GM12878 (cell line): ENCODE data around the gene TREML2. TPM values are rescaled to one million over a fixed set of nuclear protein-coding genes. Genes with fewer than 3 reads are reported as not detected.

Source experiments
- ATAC-seq: fragments of 200-7000 bp; cut with Tn5 transposase; 3 replicates; pipeline ENCODE4 v1.9.1; 2020; ENCODE audit warnings: mild to moderate bottlenecking, moderate library complexity
- BruUV-seq: library from RNA; stranded (reverse); fragments of 400-500 nt; replicated peaks from 2 replicates; lab custom pipeline; 2021; lab: Mats Ljungman, UMichigan
- CTCF ChIA-PET: fragments of 300-600 bp; sonication (Branson Sonifier 250); formaldehyde crosslinking; extraction: SDS; loops from one replicate; lab custom pipeline; 2021; ENCODE audit warnings: inconsistent platforms; lab: Yijun Ruan, JAX
- POLR2A ChIA-PET: fragments of 350-600 bp; formaldehyde crosslinking; extraction: SDS; loops from one replicate; lab custom pipeline; 2021; ENCODE audit warnings: inconsistent platforms; lab: Charles Lee
- RAD21 ChIA-PET: fragments of 300-600 bp; sonication (Branson Sonifier 250); formaldehyde crosslinking; loops from one replicate; lab custom pipeline; 2023; ENCODE audit warnings: antibody characterized with exemption; ENCODE audit not compliant: unreplicated experiment; lab: Charles Lee
- SMC1A ChIA-PET: fragments of 300-600 bp; sonication (Branson Sonifier 250); formaldehyde crosslinking; loops from one replicate; lab custom pipeline; 2023; ENCODE audit not compliant: unreplicated experiment, uncharacterized antibody; lab: Charles Lee
- DNase-seq: peaks from one replicate; pipeline ENCODE4 v3.0.0-alpha.2; 2011; ENCODE audit warnings: low read depth, low spot score
- FAIRE-seq: peaks from 3 replicates; lab custom pipeline; 2011; peaks lifted over from hg19 to GRCh38; lab: Jason Lieb, UNC
- H2AFZ ChIP-seq: 2 replicates; pipeline ENCODE4 v1.6.0; 2011; ENCODE audit warnings: low read depth, low read length, control low read depth; ENCODE audit not compliant: control insufficient read depth
- H3K27ac ChIP-seq: 2 replicates; pipeline ENCODE4 v1.5.1; 2011; ENCODE audit warnings: control low read depth; ENCODE audit not compliant: control insufficient read depth, insufficient read depth
- H3K27me3 ChIP-seq, 2 experiments: replicated peaks in 1 of 2; 2 replicates each; pipeline versions ENCODE4 v1.6.0 to v1.6.1; 2011; ENCODE audit warnings: low read length in 1 of 2; ENCODE audit not compliant: control insufficient read depth in 2 of 2, insufficient read depth in 2 of 2
- H3K36me3 ChIP-seq, 2 experiments: 2 replicates each; pipeline ENCODE4 v1.5.1; 2011; ENCODE audit warnings: low read length in 1 of 2; ENCODE audit not compliant: control insufficient read depth in 2 of 2, insufficient read depth in 2 of 2
- H3K4me1 ChIP-seq: 2 replicates; pipeline ENCODE4 v1.6.1; 2011; ENCODE audit warnings: mild to moderate bottlenecking, low read length, moderate library complexity, mixed read lengths; ENCODE audit not compliant: control insufficient read depth, insufficient read depth
- H3K4me2 ChIP-seq: 2 replicates; pipeline ENCODE4 v1.6.0; 2011; ENCODE audit warnings: control low read depth; ENCODE audit not compliant: control insufficient read depth, insufficient read depth
- H3K4me3 ChIP-seq: fragments of 200-600 bp; sonication (generic); 2 replicates; pipeline ENCODE4 v1.5.1; 2016
- H3K79me2 ChIP-seq: 2 replicates; pipeline ENCODE4 v1.6.0; 2011; ENCODE audit warnings: low read length; ENCODE audit not compliant: control insufficient read depth, insufficient read depth
- H3K9ac ChIP-seq: 2 replicates; pipeline ENCODE4 v1.8.0; 2011; ENCODE audit warnings: low read length, control low read depth, mixed read lengths; ENCODE audit not compliant: control insufficient read depth, insufficient read depth
- H3K9me3 ChIP-seq: replicated peaks from 3 replicates; pipeline ENCODE4 v1.5.1; 2011; ENCODE audit warnings: mild to moderate bottlenecking, low read length; ENCODE audit not compliant: control insufficient read depth, insufficient read depth
- H4K20me1 ChIP-seq: 2 replicates; pipeline ENCODE4 v1.6.0; 2011; ENCODE audit not compliant: control insufficient read depth, insufficient read depth
- ATF3 ChIP-seq: IDR thresholded peaks from 2 replicates; pipeline ENCODE4 v1.6.1; 2011; ENCODE audit warnings: low read depth, mild to moderate bottlenecking, low read length, moderate library complexity, borderline replicate concordance; ENCODE audit errors: extremely low read depth
- ATF7 ChIP-seq: fragments of 450-650 bp; IDR thresholded peaks from 2 replicates; pipeline ENCODE4 v1.6.1; 2016; ENCODE audit warnings: low read depth, mild to moderate bottlenecking
- BCL11A ChIP-seq: IDR thresholded peaks from 2 replicates; pipeline ENCODE4 v1.6.1; 2011; ENCODE audit warnings: low read depth, low read length
- CBX5 ChIP-seq: sonication (generic); IDR thresholded peaks from 2 replicates; pipeline ENCODE4 v1.6.1; 2016; ENCODE audit warnings: low read depth, moderate library complexity, mild to moderate bottlenecking, inconsistent platforms
- CHD1 ChIP-seq: IDR thresholded peaks from 2 replicates; pipeline ENCODE4 v1.6.1; 2012; ENCODE audit warnings: low read depth, low read length, improper control_type of control experiment
- CHD2 ChIP-seq: IDR thresholded peaks from 2 replicates; pipeline ENCODE4 v1.6.1; 2011; ENCODE audit warnings: low read depth, low read length, improper control_type of control experiment, borderline replicate concordance
- ETV6 ChIP-seq, 2 experiments: fragments of 450-650 bp in 1 of 2; IDR thresholded peaks in 1 of 2; conservative IDR thresholded peaks in 1 of 2; 2 replicates each; pipeline ENCODE4 v1.6.1; 2014; ENCODE audit warnings: antibody characterized with exemption in 1 of 2, borderline replicate concordance in 1 of 2, low read depth in 1 of 2, mild to moderate bottlenecking in 1 of 2, moderate library complexity in 1 of 2
- GABPA ChIP-seq: IDR thresholded peaks from 2 replicates; pipeline ENCODE4 v1.6.1; 2014; ENCODE audit warnings: antibody characterized with exemption, low read depth, mild to moderate bottlenecking, inconsistent platforms
- HDAC6 ChIP-seq: fragments of 200-600 bp; sonication (generic); IDR thresholded peaks from one replicate; pipeline ENCODE4 v1.8.0; 2017; ENCODE audit warnings: antibody characterized with exemption; ENCODE audit not compliant: unreplicated experiment
- IRF3 ChIP-seq: fragments of 450-650 bp; IDR thresholded peaks from 2 replicates; pipeline ENCODE4 v1.6.1; 2014; ENCODE audit warnings: mild to moderate bottlenecking
- MEF2B ChIP-seq: fragments of 450-650 bp; IDR thresholded peaks from 2 replicates; pipeline ENCODE4 v1.6.1; 2018; ENCODE audit warnings: mild to moderate bottlenecking, moderate library complexity; ENCODE audit not compliant: partially characterized antibody, poor library complexity, severe bottlenecking
- RBBP5 ChIP-seq: fragments of 200-600 bp; sonication (generic); conservative IDR thresholded peaks from 2 replicates; pipeline ENCODE4 v1.6.1; 2016
- RCOR1 ChIP-seq: conservative IDR thresholded peaks from 2 replicates; pipeline ENCODE4 v1.6.1; 2012; ENCODE audit warnings: low read depth, low read length, improper control_type of control experiment
- SMC3 ChIP-seq: IDR thresholded peaks from 2 replicates; pipeline ENCODE4 v1.6.1; 2011; ENCODE audit warnings: low read length, improper control_type of control experiment, borderline replicate concordance
- SP1 ChIP-seq: IDR thresholded peaks from one replicate; pipeline ENCODE4 v1.6.1; 2011; ENCODE audit warnings: low read depth, low read length
- TCF12 ChIP-seq: IDR thresholded peaks from 2 replicates; pipeline ENCODE4 v1.6.1; 2011; ENCODE audit warnings: low read depth, mild to moderate bottlenecking, low read length
- TCF3 ChIP-seq: IDR thresholded peaks from 2 replicates; pipeline ENCODE4 v1.6.1; 2012; ENCODE audit warnings: low read depth, mild to moderate bottlenecking, low read length, borderline replicate concordance; ENCODE audit not compliant: insufficient read depth
- ZNF687 ChIP-seq: fragments of 450-650 bp; IDR thresholded peaks from 2 replicates; pipeline ENCODE4 v1.6.1; 2017; ENCODE audit warnings: mild to moderate bottlenecking, moderate library complexity
- WGBS: methylation state at CpG from one replicate; pipeline ENCODE4 v1.1.6; 2016; ENCODE audit warnings: low lambda C conversion rate; ENCODE audit not compliant: insufficient replicate concordance, insufficient coverage; ENCODE audit errors: missing lambda C conversion rate; 5-methylcytosine and 5-hydroxymethylcytosine counted together
- in situ Hi-C: fragments of 300-500 bp; cut with MboI; formaldehyde crosslinking; loops from 9 replicates; pipeline ENCODE4 v1.14.3; 2018; ENCODE audit warnings: mixed read lengths
- intact Hi-C: fragments of 100-400 bp; cut with micrococcal nuclease; formaldehyde crosslinking; loops from one replicate; pipeline ENCODE4 v1.14.2; 2022; ENCODE audit not compliant: unreplicated experiment
- polyA plus RNA-seq, 11 experiments: library from polyadenylated mRNA; depleted of rRNA in 4 of 11; unstranded in 6 of 11; stranded (reverse) in 5 of 11; fragments of >200 nt; fragmentation: Nextera tagmentation in 4 of 11; fragmentation: Illumina TruSeq in 1 of 11; extraction: Ambion mirVana in 4 of 11; extraction: Trizol in 1 of 11; gene quantifications; 1 replicate in 1 of 11; 2 replicates in 10 of 11; pipeline versions ENCODE4 v1.2.1 to v1.2.3, GENCODE V29; 2011 to 2016; ENCODE audit warnings: inconsistent platforms in 2 of 11, missing spikeins in 2 of 11, low read depth in 1 of 11
- total RNA-seq, 4 experiments: library from RNA; depleted of rRNA in 3 of 4; stranded (reverse); fragments of >200 nt in 3 of 4; fragmentation: Illumina TruSeq in 1 of 4; extraction: Trizol in 1 of 4; gene quantifications; 2 replicates each; pipeline versions ENCODE4 v1.2.1 to v1.2.3, GENCODE V29; 2013 to 2021

The TREML2 gene
- total and polyA plus RNA-seq, 10 of the 15 experiments (the other 5 are each of a cell fraction or from before 2014, with no cell fraction given) = 0.49 to 9.1 (median 7.3) TPM

GRCh38 chr6:41247882-41248705, 47.1 kb upstream of the TREML2 start (continued):
- TF ChIP-seq MEF2B (peak; percentile 72), GABPA (no peak), CBX5 (no peak), TCF3 (no peak), BCL11A (no peak), ETV6 (conservative IDR thresholded peaks at IDR 0.05 in 1 of 2, IDR thresholded peaks at IDR 0.05 in 1 of 2; ENCODE audit: borderline replicate concordance in 1 of 2, low read depth in 1 of 2) (no peak), TCF12 (no peak), CHD2 (no peak), RBBP5 (no peak), CHD1 (no peak), RCOR1 (no peak), ATF3 (no peak)

- no peaks in the 10 kb centered on the region for H3K9me3 ChIP-seq
- no peaks in the 10 kb centered on the region for H3K36me3 ChIP-seq
- POLR2A ChIA-PET = no interaction called here
- no peaks in the 10 kb centered on the region for H3K4me1 ChIP-seq
- H2AFZ ChIP-seq = no peak overlapping the region
- BruUV-seq = no TSS peak
- DNase-seq (no peak), ATAC-seq (no peak), FAIRE-seq (no peak)
- no peak overlapping the region for H3K27ac ChIP-seq
- no peak overlapping the region for H3K9ac ChIP-seq
- in situ Hi-C loops = no loop called here
- RAD21 ChIA-PET = interaction anchor here (0.7 kb wide), 1 partner anchor 52 kb away, joined by 4 read pairs; no protein-coding TSS in a partner anchor
- intact Hi-C loops = no loop called here
- H4K20me1 ChIP-seq = no peaks in the 10 kb centered on the region
- SMC1A ChIA-PET = no interaction called here
- no peak overlapping the region for H3K4me2 ChIP-seq
- no peaks in the 10 kb centered on the region for H3K79me2 ChIP-seq
- H3K27me3 ChIP-seq = no peaks in the 10 kb centered on the region
- CTCF ChIA-PET = no interaction called here
- WGBS = 56% methylated on average over 9 of the region's 9 CpGs
- H3K4me3 ChIP-seq = no peak overlapping the region
- TF ChIP-seq SMC3 = no peak
- no peak for TF ChIP-seq SP1
- no peak for TF ChIP-seq ZNF687
- no peak for TF ChIP-seq IRF3
- TF ChIP-seq ATF7 = no peak
- no peak for TF ChIP-seq HDAC6
Observed at GRCh38 chr6:41247288-41247865, 46.4 kb upstream of the TREML2 start.
